Measurements from ENCODE around the gene CFAP46.

DNA sequence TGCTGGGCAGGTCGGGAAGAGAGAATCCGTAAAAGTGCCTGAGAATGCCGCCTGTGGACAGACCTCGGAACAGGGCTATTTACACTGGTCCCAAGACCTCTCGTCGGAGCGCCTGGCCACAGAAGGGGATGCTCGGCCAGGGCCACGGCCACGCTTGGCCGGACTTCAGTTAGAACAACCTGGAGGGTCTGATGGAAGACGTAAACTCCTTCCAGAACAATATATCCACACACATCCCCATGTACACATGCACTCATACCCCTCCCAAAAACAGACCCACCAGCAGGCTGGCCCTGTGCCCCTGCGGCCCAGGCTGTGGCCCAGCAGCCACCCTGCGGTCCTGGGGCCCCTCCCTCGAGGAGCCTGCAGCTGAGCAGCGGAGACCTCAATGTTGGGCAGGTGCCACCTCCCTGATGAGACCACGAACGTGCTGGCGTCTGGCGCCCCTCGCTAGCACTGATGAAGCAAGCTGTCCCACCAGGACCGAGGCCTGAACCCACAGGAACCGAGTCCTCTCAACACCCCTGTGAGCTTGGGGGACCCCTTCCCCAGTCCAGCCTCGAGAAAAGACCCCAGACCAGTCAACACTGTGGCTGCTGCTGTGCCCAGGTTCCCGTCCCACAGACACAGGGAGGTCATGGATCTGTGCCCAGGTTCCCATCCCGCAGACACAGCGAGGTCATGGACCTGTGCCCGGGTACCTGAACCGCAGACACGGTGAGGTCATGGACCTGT lies 8.9 kb downstream of the CFAP46 start:
- TF ChIP-seq CBX2 (IDR thresholded peaks at IDR 0.05; ENCODE audit: insufficient read depth, low read length, poor library complexity, severe bottlenecking) (no peak), PREB (CRISPR knock-in tag; IDR thresholded peaks at IDR 0.05) (no peak), MEF2D (tag; conservative IDR thresholded peaks at IDR 0.05; ENCODE audit: low read depth) (no peak)
